Colon (tissue), 2 donors: ENCODE results near the gene PDE10A.
"Not testable (repeated sequence)": the region's sequence is repeated elsewhere in the genome, so short reads cannot be mapped to it uniquely, and the experiment has no call there.

Experiments used
- FAIRE-seq: peaks from 2 replicates; lab custom pipeline; 2012; peaks lifted over from hg19 to GRCh38; lab: Jason Lieb, UNC
- donor health status: control.
- donor health status: control.

The PDE10A gene

GRCh38 chr6:165586706-165587105, 76.3 kb downstream of the PDE10A start:
- no peak for FAIRE-seq

- no peak for FAIRE-seq
Observed at GRCh38 chr6:165585060-165585459, 78.0 kb downstream of the PDE10A start.

- FAIRE-seq: no peak
Observed at GRCh38 chr6:165584541-165584940, 78.5 kb downstream of the PDE10A start.

GRCh38 chr6:165581678-165582077, 81.4 kb downstream of the PDE10A start:
- FAIRE-seq: no peak

GRCh38 chr6:165580136-165580535, 82.9 kb downstream of the PDE10A start:
- no peak for FAIRE-seq

- FAIRE-seq: no peak
Observed at GRCh38 chr6:165579151-165579550, 83.9 kb downstream of the PDE10A start.

GRCh38 chr6:165577556-165577955, 85.5 kb downstream of the PDE10A start:
- no peak for FAIRE-seq

- FAIRE-seq: no peak
Observed at GRCh38 chr6:165575158-165575549, 87.9 kb downstream of the PDE10A start.

- no peak for FAIRE-seq
Observed at GRCh38 chr6:165574220-165575157, 88.6 kb downstream of the PDE10A start.

- no peak for FAIRE-seq
Observed at GRCh38 chr6:165573671-165574070, 89.4 kb downstream of the PDE10A start.

GRCh38 chr6:165571721-165572132, 91.3 kb downstream of the PDE10A start:
- FAIRE-seq: no peak

- no peak for FAIRE-seq
Observed at GRCh38 chr6:165571068-165571682, 91.9 kb downstream of the PDE10A start.

- no peak for FAIRE-seq
Observed at GRCh38 chr6:165568326-165568725, 94.7 kb downstream of the PDE10A start.

- no peak for FAIRE-seq
Observed at GRCh38 chr6:165566088-165566828, 96.8 kb downstream of the PDE10A start.

GRCh38 chr6:165562421-165563090, 100.5 kb downstream of the PDE10A start:
- FAIRE-seq: no peak

- no peak for FAIRE-seq
Observed at GRCh38 chr6:165559632-165560031, 103.4 kb downstream of the PDE10A start.

- FAIRE-seq: not testable (repeated sequence)
Observed at GRCh38 chr6:165558097-165558496, 104.9 kb downstream of the PDE10A start.

GRCh38 chr6:165557674-165558073, 105.4 kb downstream of the PDE10A start:
- no peak for FAIRE-seq

- FAIRE-seq: no peak
Observed at GRCh38 chr6:165556116-165556843, 106.8 kb downstream of the PDE10A start.

GRCh38 chr6:165554644-165555043, 108.4 kb downstream of the PDE10A start:
- not testable (repeated sequence) for FAIRE-seq

GRCh38 chr6:165552248-165552736, 110.7 kb downstream of the PDE10A start:
- FAIRE-seq: no peak
